Caco-2 (cell line): ENCODE data around the gene YES1. TPM values are rescaled to one million over a fixed set of nuclear protein-coding genes. Genes with fewer than 3 reads are reported as not detected.

Experiments used
- BruUV-seq: library from RNA; stranded (reverse); fragments of 400-500 nt; replicated peaks from 2 replicates; lab custom pipeline; 2021; lab: Mats Ljungman, UMichigan
- CTCF ChIA-PET: fragments of 300-600 bp; sonication (Branson Sonifier 250); formaldehyde crosslinking; loops from one replicate; lab custom pipeline; 2022; ENCODE audit warnings: antibody characterized with exemption; lab: Charles Lee
- POLR2A ChIA-PET: fragments of 300-600 bp; sonication (Branson Sonifier 250); formaldehyde crosslinking; loops from one replicate; lab custom pipeline; 2022; ENCODE audit warnings: antibody characterized with exemption; lab: Charles Lee
- DNase-seq, 2 experiments: peaks; one replicate each; pipeline versions ENCODE4 v3.0.0 to v3.0.0-alpha.2; 2020 to 2022
- H3K27me3 ChIP-seq: replicated peaks from 2 replicates; pipeline ENCODE4 v1.6.0; 2011; ENCODE audit warnings: low read length; ENCODE audit not compliant: control insufficient read depth, insufficient read depth
- H3K36me3 ChIP-seq: 2 replicates; pipeline ENCODE4 v1.5.1; 2011; ENCODE audit warnings: low read length; ENCODE audit not compliant: control insufficient read depth, insufficient read depth
- H3K4me1 ChIP-seq: fragments of 250-450 bp; sonication (Bioruptor Pico); 2 replicates; pipeline ENCODE4 v1.5.1; 2020; ENCODE audit warnings: mild to moderate bottlenecking
- H3K4me3 ChIP-seq: 2 replicates; pipeline ENCODE4 v1.5.1; 2011; ENCODE audit warnings: low read depth, mild to moderate bottlenecking, control low read depth, low read length
- H3K9me3 ChIP-seq: fragments of 250-450 bp; sonication (Bioruptor Pico); 2 replicates; pipeline ENCODE4 v1.5.1; 2020; ENCODE audit warnings: mild to moderate bottlenecking, moderate library complexity
- H3K27ac Mint-ChIP-seq: one replicate; pipeline ENCODE4 v1.8.0; 2022; ENCODE audit warnings: mixed read lengths; ENCODE audit not compliant: unreplicated experiment
- H3K27me3 Mint-ChIP-seq: one replicate; pipeline ENCODE4 v1.8.0; 2022; ENCODE audit warnings: mixed read lengths; ENCODE audit not compliant: insufficient read depth, unreplicated experiment
- H3K36me3 Mint-ChIP-seq: one replicate; pipeline ENCODE4 v1.8.0; 2022; ENCODE audit warnings: mild to moderate bottlenecking, mixed read lengths; ENCODE audit not compliant: insufficient read depth, unreplicated experiment
- H3K4me1 Mint-ChIP-seq: one replicate; pipeline ENCODE4 v1.8.0; 2022; ENCODE audit warnings: low read depth, mixed read lengths; ENCODE audit not compliant: unreplicated experiment
- H3K4me3 Mint-ChIP-seq: one replicate; pipeline ENCODE4 v1.8.0; 2022; ENCODE audit warnings: mild to moderate bottlenecking, moderate library complexity, mixed read lengths; ENCODE audit not compliant: unreplicated experiment
- H3K9me3 Mint-ChIP-seq: one replicate; pipeline ENCODE4 v1.8.0; 2022; ENCODE audit warnings: mixed read lengths; ENCODE audit not compliant: unreplicated experiment
- CTCF ChIP-seq, 2 experiments: fragments of 200-600 bp in 1 of 2; IDR thresholded peaks; 1 replicate in 1 of 2; 2 replicates in 1 of 2; pipeline versions ENCODE4 v1.5.1 to v1.8.0; 2011 to 2022; ENCODE audit warnings: antibody characterized with exemption in 1 of 2, control low read depth in 1 of 2, inconsistent platforms in 1 of 2, low read depth in 1 of 2, low read length in 1 of 2, mild to moderate bottlenecking in 1 of 2, moderate library complexity in 1 of 2; ENCODE audit not compliant: insufficient read depth in 1 of 2, severe bottlenecking in 1 of 2, unreplicated experiment in 1 of 2
- intact Hi-C: fragments of 100-400 bp; cut with micrococcal nuclease; formaldehyde crosslinking; loops from one replicate; pipeline ENCODE4 v1.10.0; 2022; ENCODE audit not compliant: unreplicated experiment
- total RNA-seq: library from RNA; stranded (reverse); gene quantifications from 2 replicates; pipeline ENCODE4 v1.2.3, GENCODE V29; 2022

Gene YES1
- total RNA-seq, 1 experiment from 2014 or later, result 95.0 TPM

DNA sequence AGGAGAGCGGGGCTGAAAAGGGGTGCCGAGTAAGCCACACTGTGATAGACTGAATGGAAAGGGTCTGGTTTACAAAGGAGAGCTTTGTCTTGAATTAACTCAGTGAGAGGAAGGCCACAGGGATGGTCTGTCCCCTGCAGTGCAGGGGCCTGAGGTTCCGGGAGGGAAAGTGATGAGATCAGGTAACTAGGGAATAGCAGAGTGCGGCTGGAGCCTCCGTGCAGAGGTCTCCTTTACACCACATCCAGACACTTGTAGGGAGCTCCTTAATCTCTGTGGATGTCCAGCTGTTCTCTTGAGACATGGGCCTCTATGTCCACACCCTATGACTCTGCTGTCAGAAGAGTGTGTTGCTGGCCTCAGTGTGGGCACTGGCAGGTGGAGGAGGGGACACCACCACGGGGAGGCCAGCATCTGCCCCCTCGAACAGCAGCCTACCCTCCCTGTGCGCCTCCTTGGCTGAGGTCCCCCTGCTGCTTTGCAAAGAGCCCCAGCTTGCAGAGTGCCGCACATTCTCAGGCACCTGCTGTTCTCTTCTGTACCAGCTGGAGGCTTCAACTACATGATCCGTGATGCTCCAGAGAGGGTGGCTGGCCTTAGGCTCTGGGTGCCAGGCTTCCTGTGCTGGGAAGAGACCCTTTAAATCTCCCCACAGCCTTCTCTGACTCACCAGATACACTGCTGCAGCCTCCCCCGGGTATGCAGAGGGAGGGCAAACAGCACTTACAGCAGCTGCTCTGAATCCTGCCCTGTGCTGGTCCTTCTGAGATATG is 125.5 kb downstream of the YES1 start:
- no peak for TF ChIP-seq CTCF (IDR thresholded peaks at IDR 0.05; ENCODE audit: insufficient read depth in 1 of 2, low read depth in 1 of 2, low read length in 1 of 2, severe bottlenecking in 1 of 2, unreplicated experiment in 1 of 2)
- CTCF ChIA-PET, result interaction anchor here (0.6 to 1.2 kb wide), 2 partner anchors 13 to 153 kb away, joined by 3 to 5 read pairs; no protein-coding TSS in a partner anchor
- Histone ChIP-seq H3K4me1 (peaks cover 48% of the 10 kb centered on the region), H3K27me3 (no peaks in the 10 kb centered on the region), H3K36me3 (peaks cover 3% of the 10 kb centered on the region), H3K4me3 (no peak overlapping the region), H3K9me3 (no peaks in the 10 kb centered on the region)
- no peaks in the 10 kb centered on the region for H3K9me3 Mint-ChIP-seq
- peak overlapping the region; percentile 1 for H3K27ac Mint-ChIP-seq
- POLR2A ChIA-PET, result no interaction called here
- H3K27me3 Mint-ChIP-seq, result no peaks in the 10 kb centered on the region
- no peak for DNase-seq
- H3K36me3 Mint-ChIP-seq, result peaks cover 42% of the 10 kb centered on the region
- BruUV-seq, result no TSS peak
- no peak overlapping the region for H3K4me3 Mint-ChIP-seq
- intact Hi-C loops, result no loop called here
- H3K4me1 Mint-ChIP-seq, result peaks cover 32% of the 10 kb centered on the region

DNA sequence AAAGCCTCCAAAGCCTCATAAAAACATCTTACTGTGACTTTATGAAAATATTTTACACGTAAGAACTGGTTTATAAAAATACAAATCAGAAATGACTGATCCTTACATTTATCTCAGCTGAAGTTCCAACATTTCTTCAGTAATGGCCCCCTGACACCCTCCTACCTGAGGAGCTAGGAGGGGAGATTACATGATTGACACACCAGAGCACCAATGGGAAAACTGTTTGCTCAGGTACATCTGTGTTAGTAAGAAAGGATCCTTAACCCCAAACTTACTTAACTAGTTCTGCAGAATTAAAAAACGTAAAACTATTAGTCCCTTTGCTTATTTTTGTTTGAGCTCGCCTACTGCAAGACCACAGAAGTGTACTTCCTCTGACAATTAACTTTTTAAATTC is 126.6 kb downstream of the YES1 start:
- Histone ChIP-seq H3K36me3 (peaks cover 3% of the 10 kb centered on the region), H3K27me3 (no peaks in the 10 kb centered on the region), H3K4me1 (peaks cover 49% of the 10 kb centered on the region), H3K4me3 (no peak overlapping the region), H3K9me3 (no peaks in the 10 kb centered on the region)
- Mint-ChIP-seq H3K4me1 (peaks cover 37% of the 10 kb centered on the region), H3K27me3 (no peaks in the 10 kb centered on the region), H3K4me3 (no peak overlapping the region), H3K27ac (peak overlapping the region; percentile 1), H3K36me3 (peaks cover 51% of the 10 kb centered on the region), H3K9me3 (no peaks in the 10 kb centered on the region)
- TSS peak; percentile 12 for BruUV-seq
- ChIA-PET POLR2A (interaction anchor here (1.4 kb wide), 1 partner anchor 27 kb away, joined by 3 read pairs; no protein-coding TSS in a partner anchor), CTCF (interaction anchor here (0.6 to 1.2 kb wide), 3 partner anchors 14 to 1999 kb away, joined by 3 to 5 read pairs (median 3); no protein-coding TSS in a partner anchor)
- peak; percentile 63 to 73 for DNase-seq
- intact Hi-C loops, result no loop called here
- TF ChIP-seq CTCF (IDR thresholded peaks at IDR 0.05; ENCODE audit: insufficient read depth in 1 of 2, low read depth in 1 of 2, low read length in 1 of 2, severe bottlenecking in 1 of 2, unreplicated experiment in 1 of 2), result no peak

DNA sequence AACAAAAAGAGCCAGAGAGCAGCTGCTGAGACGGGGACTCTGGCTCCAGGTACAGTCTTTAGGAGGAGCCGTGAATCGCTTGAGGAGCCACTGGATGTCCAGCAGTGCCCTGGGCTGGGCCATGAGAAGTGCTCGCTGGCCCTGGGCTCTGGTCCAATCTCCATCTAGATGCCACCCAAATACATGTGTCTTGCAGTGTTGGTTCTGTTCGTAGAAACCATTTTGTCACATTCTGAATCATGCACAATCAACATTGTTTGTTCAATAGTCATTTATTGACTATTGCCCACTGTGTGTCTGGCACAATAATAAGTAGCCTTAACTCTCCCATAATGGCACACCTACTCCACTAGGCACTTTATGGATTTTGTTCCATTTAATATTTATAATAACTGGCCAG is 128.5 kb downstream of the YES1 start:
- peaks cover 49% of the 10 kb centered on the region for H3K4me1 ChIP-seq
- Mint-ChIP-seq H3K9me3 (no peaks in the 10 kb centered on the region), H3K27ac (peak overlapping the region; percentile 71), H3K27me3 (no peaks in the 10 kb centered on the region), H3K4me1 (peaks cover 41% of the 10 kb centered on the region), H3K36me3 (peaks cover 58% of the 10 kb centered on the region), H3K4me3 (peak overlapping the region; percentile 42)
- DNase-seq, result no peak
- intact Hi-C loops, result loop anchor here (2.0 kb wide), 1 partner anchor 27 kb away; no protein-coding TSS in a partner anchor
- no peaks in the 10 kb centered on the region for H3K9me3 ChIP-seq
- no TSS peak for BruUV-seq
- POLR2A ChIA-PET, result interaction anchor here (1.1 kb wide), 1 partner anchor 25 kb away, joined by 10 read pairs; no protein-coding TSS in a partner anchor
- H3K4me3 ChIP-seq, result no peak overlapping the region
- peaks cover 3% of the 10 kb centered on the region for H3K36me3 ChIP-seq
- CTCF ChIA-PET, result interaction anchor here (0.8 to 1.4 kb wide), 3 partner anchors 56 to 158 kb away, joined by 3 to 6 read pairs (median 3); no protein-coding TSS in a partner anchor
- TF ChIP-seq CTCF (IDR thresholded peaks at IDR 0.05; ENCODE audit: insufficient read depth in 1 of 2, low read depth in 1 of 2, low read length in 1 of 2, severe bottlenecking in 1 of 2, unreplicated experiment in 1 of 2), result no peak
- H3K27me3 ChIP-seq, result no peaks in the 10 kb centered on the region
